ENCODE data around the gene ATP6V0A4. TPM values are rescaled to one million over a fixed set of nuclear protein-coding genes. Genes with fewer than 3 reads are reported as not detected.
"Not testable (repeated sequence)": the region's sequence is repeated elsewhere in the genome, so short reads cannot be mapped to it uniquely, and the experiment has no call there.

The ATP6V0A4 gene
- total RNA-seq, 4 donors from 2014 or later: not detected

- TF ChIP-seq EP300 (IDR thresholded peaks at IDR 0.05): no peak
- TF ChIP-seq POLR2A (IDR thresholded peaks at IDR 0.05; ENCODE audit: low read depth): no peak
- no peak for TF ChIP-seq CTCF (IDR thresholded peaks at IDR 0.05)
- TF ChIP-seq POLR2AphosphoS5 (IDR thresholded peaks at IDR 0.05): no peak
- intact Hi-C loops (cut with DNase I): no loop called here
- H3K27me3 ChIP-seq: no peaks in the 10 kb centered on the region
- no peak overlapping the region for H3K27ac ChIP-seq (replicated peaks in 1 of 4)
- no peak overlapping the region for H3K4me3 ChIP-seq
- H3K36me3 ChIP-seq: no peaks in the 10 kb centered on the region
- DNase-seq (ENCODE audit: extremely low spot score): no peak
- no peaks in the 10 kb centered on the region for H3K4me1 ChIP-seq
- no peaks in the 10 kb centered on the region for H3K9me3 ChIP-seq
- WGBS: 95% methylated on average over 4 of the region's 4 CpGs
Observed at GRCh38 chr7:138695106-138695505, 102.9 kb downstream of the ATP6V0A4 start.

- Histone ChIP-seq H3K27ac (replicated peaks in 1 of 4) (no peak overlapping the region), H3K36me3 (no peaks in the 10 kb centered on the region), H3K9me3 (no peaks in the 10 kb centered on the region), H3K4me1 (no peaks in the 10 kb centered on the region), H3K27me3 (peaks cover 0 to 5% (median 0%) of the 10 kb centered on the region in 4 donors), H3K4me3 (no peak overlapping the region)
- 77% methylated on average over 5 of the region's 5 CpGs for WGBS
- intact Hi-C loops (cut with DNase I): no loop called here
- TF ChIP-seq POLR2AphosphoS5 (IDR thresholded peaks at IDR 0.05) (no peak), CTCF (IDR thresholded peaks at IDR 0.05) (no peak), POLR2A (IDR thresholded peaks at IDR 0.05; ENCODE audit: low read depth) (no peak), EP300 (IDR thresholded peaks at IDR 0.05) (no peak)
- DNase-seq (ENCODE audit: extremely low spot score): no peak
Observed at GRCh38 chr7:138691178-138691577, 106.8 kb downstream of the ATP6V0A4 start.

GRCh38 chr7:138690495-138690894 lies 107.5 kb downstream of the ATP6V0A4 start:
- H3K36me3 ChIP-seq: no peaks in the 10 kb centered on the region
- no peak for DNase-seq (ENCODE audit: extremely low spot score)
- no peak overlapping the region for H3K27ac ChIP-seq (replicated peaks in 1 of 4)
- WGBS: 48% methylated on average over 2 of the region's 2 CpGs
- H3K4me1 ChIP-seq: no peaks in the 10 kb centered on the region
- TF ChIP-seq CTCF (IDR thresholded peaks at IDR 0.05) (no peak), POLR2A (IDR thresholded peaks at IDR 0.05; ENCODE audit: low read depth) (no peak), EP300 (IDR thresholded peaks at IDR 0.05) (no peak), POLR2AphosphoS5 (IDR thresholded peaks at IDR 0.05) (no peak)
- no peaks in the 10 kb centered on the region for H3K9me3 ChIP-seq
- intact Hi-C loops (cut with DNase I): no loop called here
- no peak overlapping the region for H3K4me3 ChIP-seq
- peaks cover 0 to 5% (median 0%) of the 10 kb centered on the region in 4 donors for H3K27me3 ChIP-seq

GRCh38 chr7:138688037-138688436 lies 110.0 kb downstream of the ATP6V0A4 start:
- DNase-seq (ENCODE audit: extremely low spot score); intact Hi-C loops (cut with DNase I); H3K4me3 ChIP-seq; H3K27me3 ChIP-seq; H3K27ac ChIP-seq (replicated peaks in 1 of 4); H3K9me3 ChIP-seq; H3K4me1 ChIP-seq; H3K36me3 ChIP-seq: not testable (repeated sequence)
- 83% methylated on average over 6 of the region's 6 CpGs for WGBS

GRCh38 chr7:138684340-138684739 lies 113.7 kb downstream of the ATP6V0A4 start:
- H3K4me3 ChIP-seq: no peak overlapping the region
- intact Hi-C loops (cut with DNase I): no loop called here
- TF ChIP-seq CTCF (IDR thresholded peaks at IDR 0.05): no peak
- no peak for TF ChIP-seq POLR2A (IDR thresholded peaks at IDR 0.05; ENCODE audit: low read depth)
- no peak for TF ChIP-seq POLR2AphosphoS5 (IDR thresholded peaks at IDR 0.05)
- TF ChIP-seq EP300 (IDR thresholded peaks at IDR 0.05): no peak
- no peak for DNase-seq (ENCODE audit: extremely low spot score)
- H3K4me1 ChIP-seq: no peaks in the 10 kb centered on the region
- no peak overlapping the region for H3K27ac ChIP-seq (replicated peaks in 1 of 4)
- 86% methylated on average over 3 of the region's 3 CpGs for WGBS
- H3K27me3 ChIP-seq: peaks cover 0 to 5% (median 0%) of the 10 kb centered on the region in 4 donors
- H3K36me3 ChIP-seq: no peaks in the 10 kb centered on the region
- no peaks in the 10 kb centered on the region for H3K9me3 ChIP-seq

Measured in esophagus muscularis mucosa (tissue), 4 donors.